Neural cell (in vitro differentiated cells): ENCODE data around the gene TBX18. TPM values are rescaled to one million over a fixed set of nuclear protein-coding genes. Genes with fewer than 3 reads are reported as not detected.

ENCODE experiments used
- H2AFZ ChIP-seq: fragments of 200-600, 300-800 bp; sonication (generic), shearing (Covaris generic); 2 replicates; pipeline ENCODE4 v1.6.0; 2014; ENCODE audit warnings: low read depth, mild to moderate bottlenecking, antibody characterized with exemption, low read length, moderate library complexity
- H3F3A ChIP-seq: fragments of 200-600 bp; shearing (Covaris generic); 2 replicates; pipeline ENCODE4 v1.6.1; 2016; ENCODE audit warnings: mild to moderate bottlenecking, moderate library complexity, mixed read lengths, antibody characterized with exemption, low read length; ENCODE audit not compliant: insufficient read depth, poor library complexity, severe bottlenecking
- H3K27ac ChIP-seq: fragments of 200-600, 300-800 bp; sonication (generic), shearing (Covaris generic); 2 replicates; pipeline ENCODE4 v1.5.1; 2014; ENCODE audit warnings: mild to moderate bottlenecking, low read length, moderate library complexity
- H3K27me3 ChIP-seq: fragments of 300-800, 200-600 bp; sonication (generic), shearing (Covaris generic); 2 replicates; pipeline ENCODE4 v1.6.0; 2014; ENCODE audit warnings: mild to moderate bottlenecking, low read depth, low read length, moderate library complexity; ENCODE audit not compliant: insufficient read depth
- H3K36me3 ChIP-seq: fragments of 300-800, 200-600 bp; sonication (generic), shearing (Covaris generic); 2 replicates; pipeline ENCODE4 v1.5.1; 2014; ENCODE audit warnings: mild to moderate bottlenecking, antibody characterized with exemption, low read length, moderate library complexity; ENCODE audit not compliant: insufficient read depth
- H3K4me2 ChIP-seq: fragments of 300-800, 200-600 bp; sonication (generic), shearing (Covaris generic); 2 replicates; pipeline ENCODE4 v1.6.0; 2014; ENCODE audit warnings: mild to moderate bottlenecking, low read length
- H3K4me3 ChIP-seq: fragments of 300-800, 200-600 bp; sonication (generic), shearing (Covaris generic); 2 replicates; pipeline ENCODE4 v1.5.1; 2014; ENCODE audit warnings: mild to moderate bottlenecking, low read length, moderate library complexity
- H3K79me2 ChIP-seq: fragments of 200-600 bp; shearing (Covaris generic); replicated peaks from 2 replicates; pipeline ENCODE4 v1.6.0; 2014; ENCODE audit warnings: mild to moderate bottlenecking, low read length, moderate library complexity; ENCODE audit not compliant: insufficient read depth
- H3K9ac ChIP-seq: fragments of 300-800, 200-600 bp; sonication (generic), shearing (Covaris generic); 2 replicates; pipeline ENCODE4 v1.6.1; 2016; ENCODE audit warnings: mild to moderate bottlenecking, low read length, mixed read lengths
- H3K9me2 ChIP-seq: fragments of 200-600 bp; shearing (Covaris generic); 2 replicates; pipeline ENCODE4 v1.6.1; 2016; ENCODE audit warnings: mild to moderate bottlenecking, low read length, mixed read lengths; ENCODE audit not compliant: insufficient read depth
- H3K9me3 ChIP-seq: fragments of 200-600, 300-800 bp; sonication (generic), shearing (Covaris generic); 2 replicates; pipeline ENCODE4 v1.6.1; 2016; ENCODE audit warnings: mild to moderate bottlenecking, mixed run types, low read length, moderate library complexity, mixed read lengths
- H4K20me1 ChIP-seq: fragments of 200-600 bp; shearing (Covaris generic); 2 replicates; pipeline ENCODE4 v1.6.1; 2016; ENCODE audit warnings: mild to moderate bottlenecking, mixed run types; ENCODE audit not compliant: insufficient read depth
- EP300 ChIP-seq: fragments of 450-650 bp; conservative IDR thresholded peaks from 2 replicates; pipeline ENCODE4 v1.6.1; 2014; ENCODE audit warnings: antibody characterized with exemption, mild to moderate bottlenecking, moderate library complexity; ENCODE audit not compliant: poor library complexity, severe bottlenecking
- EZH2 ChIP-seq: fragments of 200-600, 300-800 bp; shearing (Covaris generic), sonication (generic); IDR thresholded peaks from 2 replicates; pipeline ENCODE4 v1.6.1; 2014; ENCODE audit warnings: antibody characterized with exemption, low read length, borderline replicate concordance, mild to moderate bottlenecking; ENCODE audit not compliant: insufficient read depth, poor library complexity, severe bottlenecking
- MXI1 ChIP-seq: fragments of 450-650 bp; conservative IDR thresholded peaks from 2 replicates; pipeline ENCODE4 v1.6.1; 2014; ENCODE audit warnings: antibody characterized with exemption, mild to moderate bottlenecking; ENCODE audit not compliant: poor library complexity, severe bottlenecking
- POLR2AphosphoS5 ChIP-seq: IDR thresholded peaks from 2 replicates; pipeline ENCODE4 v1.6.1; 2012
- RAD21 ChIP-seq: fragments of 450-650 bp; conservative IDR thresholded peaks from 2 replicates; pipeline ENCODE4 v1.6.1; 2014; ENCODE audit warnings: antibody characterized with exemption, mild to moderate bottlenecking, moderate library complexity
- SMC3 ChIP-seq: fragments of 450-650 bp; conservative IDR thresholded peaks from 2 replicates; pipeline ENCODE4 v1.6.1; 2014; ENCODE audit warnings: antibody characterized with exemption, mild to moderate bottlenecking, moderate library complexity; ENCODE audit not compliant: poor library complexity
- TAF1 ChIP-seq: IDR thresholded peaks from 2 replicates; pipeline ENCODE4 v1.6.1; 2012; ENCODE audit warnings: low read depth
- polyA plus RNA-seq: library from polyadenylated mRNA; depleted of rRNA; stranded (reverse); fragments of >200 nt; gene quantifications from 2 replicates; pipeline ENCODE4 v1.2.3, GENCODE V29; 2014
- TF ChIP-seq, protein P1 (sequence below): IDR thresholded peaks from 2 replicates; pipeline ENCODE4 v1.6.1; 2012; ENCODE audit warnings: borderline replicate concordance
- TF ChIP-seq, protein P2 (sequence below): fragments of 450-650 bp; IDR thresholded peaks from 2 replicates; pipeline ENCODE4 v1.5.1; 2014; ENCODE audit warnings: antibody characterized with exemption, mild to moderate bottlenecking, moderate library complexity; ENCODE audit not compliant: poor library complexity, severe bottlenecking

TBX18 gene
- polyA plus RNA-seq, 1 donor from 2014 or later = not detected

DNA sequence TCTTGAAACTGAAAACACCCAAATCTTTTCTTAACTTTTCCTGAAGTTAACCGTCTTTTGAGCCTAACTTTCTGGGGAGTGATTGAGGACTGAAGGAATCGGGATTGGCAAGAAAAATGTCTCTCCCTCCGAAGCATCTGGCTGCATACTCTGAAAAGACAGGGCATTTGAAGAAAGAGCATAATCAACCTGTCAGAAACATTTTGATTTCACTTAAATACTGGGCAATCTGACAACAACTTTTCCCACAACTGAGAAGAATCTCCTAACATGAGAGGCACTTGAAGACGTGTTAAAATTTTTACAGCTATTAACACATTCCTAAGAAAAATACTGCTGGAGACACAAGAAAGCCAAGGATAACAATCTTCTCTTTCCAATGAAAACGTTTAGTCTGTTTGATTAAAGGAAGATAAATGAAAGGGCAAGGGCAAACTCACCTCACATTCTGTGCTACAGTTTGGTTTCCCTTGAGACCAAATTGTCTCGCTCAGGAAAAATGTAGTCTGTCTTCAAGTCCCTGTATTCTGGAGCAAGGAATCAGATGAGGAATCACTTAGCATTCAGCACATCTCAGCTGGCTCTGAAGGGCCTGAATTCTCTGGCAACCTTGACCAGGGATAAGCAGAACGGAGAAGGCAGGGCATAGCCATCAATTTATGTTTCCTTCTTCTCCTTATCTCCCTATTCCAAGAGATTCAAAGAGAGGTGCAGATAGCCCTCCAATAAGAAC lies 76.1 kb downstream of the TBX18 start:
- Histone ChIP-seq H3K9me3 (no peaks in the 10 kb centered on the region), H3K9me2 (no peaks in the 10 kb centered on the region), H3K27me3 (no peaks in the 10 kb centered on the region), H4K20me1 (no peaks in the 10 kb centered on the region), H3F3A (no peaks in the 10 kb centered on the region), H3K4me3 (no peak overlapping the region), H3K4me2 (no peak overlapping the region), H3K79me2 (no peaks in the 10 kb centered on the region), H3K36me3 (no peaks in the 10 kb centered on the region), H3K9ac (no peak overlapping the region), H3K27ac (no peak overlapping the region), H2AFZ (no peak overlapping the region)
- TF ChIP-seq, protein P1, sequence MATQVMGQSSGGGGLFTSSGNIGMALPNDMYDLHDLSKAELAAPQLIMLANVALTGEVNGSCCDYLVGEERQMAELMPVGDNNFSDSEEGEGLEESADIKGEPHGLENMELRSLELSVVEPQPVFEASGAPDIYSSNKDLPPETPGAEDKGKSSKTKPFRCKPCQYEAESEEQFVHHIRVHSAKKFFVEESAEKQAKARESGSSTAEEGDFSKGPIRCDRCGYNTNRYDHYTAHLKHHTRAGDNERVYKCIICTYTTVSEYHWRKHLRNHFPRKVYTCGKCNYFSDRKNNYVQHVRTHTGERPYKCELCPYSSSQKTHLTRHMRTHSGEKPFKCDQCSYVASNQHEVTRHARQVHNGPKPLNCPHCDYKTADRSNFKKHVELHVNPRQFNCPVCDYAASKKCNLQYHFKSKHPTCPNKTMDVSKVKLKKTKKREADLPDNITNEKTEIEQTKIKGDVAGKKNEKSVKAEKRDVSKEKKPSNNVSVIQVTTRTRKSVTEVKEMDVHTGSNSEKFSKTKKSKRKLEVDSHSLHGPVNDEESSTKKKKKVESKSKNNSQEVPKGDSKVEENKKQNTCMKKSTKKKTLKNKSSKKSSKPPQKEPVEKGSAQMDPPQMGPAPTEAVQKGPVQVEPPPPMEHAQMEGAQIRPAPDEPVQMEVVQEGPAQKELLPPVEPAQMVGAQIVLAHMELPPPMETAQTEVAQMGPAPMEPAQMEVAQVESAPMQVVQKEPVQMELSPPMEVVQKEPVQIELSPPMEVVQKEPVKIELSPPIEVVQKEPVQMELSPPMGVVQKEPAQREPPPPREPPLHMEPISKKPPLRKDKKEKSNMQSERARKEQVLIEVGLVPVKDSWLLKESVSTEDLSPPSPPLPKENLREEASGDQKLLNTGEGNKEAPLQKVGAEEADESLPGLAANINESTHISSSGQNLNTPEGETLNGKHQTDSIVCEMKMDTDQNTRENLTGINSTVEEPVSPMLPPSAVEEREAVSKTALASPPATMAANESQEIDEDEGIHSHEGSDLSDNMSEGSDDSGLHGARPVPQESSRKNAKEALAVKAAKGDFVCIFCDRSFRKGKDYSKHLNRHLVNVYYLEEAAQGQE = no peak
- no peak for TF ChIP-seq RAD21
- no peak for TF ChIP-seq TAF1
- no peak for TF ChIP-seq SMC3
- TF ChIP-seq EZH2 = no peak
- no peak for TF ChIP-seq EP300
- no peak for TF ChIP-seq POLR2AphosphoS5

DNA sequence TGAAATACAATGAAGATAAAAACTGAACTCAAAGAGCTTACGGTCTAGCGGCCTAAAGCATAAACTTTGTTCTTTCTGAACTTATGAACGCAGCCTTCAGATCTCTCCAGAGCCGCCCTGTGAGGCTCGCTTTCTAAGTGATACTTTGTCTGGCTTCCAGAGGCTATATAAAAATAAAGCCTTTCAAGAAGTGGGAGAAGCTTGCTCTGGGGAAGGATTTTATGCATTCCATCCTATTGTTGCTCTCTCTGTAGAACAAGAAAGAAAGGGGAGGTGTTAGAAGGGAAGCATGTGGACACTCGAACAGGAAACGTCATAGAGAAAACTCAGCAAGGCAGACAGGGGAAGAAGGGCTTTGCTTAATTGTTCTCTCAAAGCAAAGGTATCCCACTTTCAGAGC lies 77.0 kb downstream of the TBX18 start:
- no peak for TF ChIP-seq EZH2
- TF ChIP-seq, protein P2, sequence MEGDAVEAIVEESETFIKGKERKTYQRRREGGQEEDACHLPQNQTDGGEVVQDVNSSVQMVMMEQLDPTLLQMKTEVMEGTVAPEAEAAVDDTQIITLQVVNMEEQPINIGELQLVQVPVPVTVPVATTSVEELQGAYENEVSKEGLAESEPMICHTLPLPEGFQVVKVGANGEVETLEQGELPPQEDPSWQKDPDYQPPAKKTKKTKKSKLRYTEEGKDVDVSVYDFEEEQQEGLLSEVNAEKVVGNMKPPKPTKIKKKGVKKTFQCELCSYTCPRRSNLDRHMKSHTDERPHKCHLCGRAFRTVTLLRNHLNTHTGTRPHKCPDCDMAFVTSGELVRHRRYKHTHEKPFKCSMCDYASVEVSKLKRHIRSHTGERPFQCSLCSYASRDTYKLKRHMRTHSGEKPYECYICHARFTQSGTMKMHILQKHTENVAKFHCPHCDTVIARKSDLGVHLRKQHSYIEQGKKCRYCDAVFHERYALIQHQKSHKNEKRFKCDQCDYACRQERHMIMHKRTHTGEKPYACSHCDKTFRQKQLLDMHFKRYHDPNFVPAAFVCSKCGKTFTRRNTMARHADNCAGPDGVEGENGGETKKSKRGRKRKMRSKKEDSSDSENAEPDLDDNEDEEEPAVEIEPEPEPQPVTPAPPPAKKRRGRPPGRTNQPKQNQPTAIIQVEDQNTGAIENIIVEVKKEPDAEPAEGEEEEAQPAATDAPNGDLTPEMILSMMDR = no peak
- TF ChIP-seq MXI1 = no peak
- TF ChIP-seq POLR2AphosphoS5 = no peak
- H3K9me2 ChIP-seq = no peaks in the 10 kb centered on the region
- no peaks in the 10 kb centered on the region for H3K27me3 ChIP-seq
- H3F3A ChIP-seq = no peaks in the 10 kb centered on the region
- no peak overlapping the region for H3K27ac ChIP-seq
- no peaks in the 10 kb centered on the region for H4K20me1 ChIP-seq
- no peak overlapping the region for H3K9ac ChIP-seq
- H3K36me3 ChIP-seq = no peaks in the 10 kb centered on the region
- no peak overlapping the region for H2AFZ ChIP-seq
- no peaks in the 10 kb centered on the region for H3K79me2 ChIP-seq
- no peaks in the 10 kb centered on the region for H3K9me3 ChIP-seq
- no peak overlapping the region for H3K4me3 ChIP-seq
- H3K4me2 ChIP-seq = no peak overlapping the region
